Immature natural killer cell (primary cell): ENCODE data around the gene GNA12. TPM values are rescaled to one million over a fixed set of nuclear protein-coding genes. Genes with fewer than 3 reads are reported as not detected.

Experiments
- DNase-seq, 3 donors: peaks; one replicate each; pipeline ENCODE4 v3.0.0; 2022; ENCODE audit warnings: mixed read lengths in 1 of 3
- H3K27ac Mint-ChIP-seq, 6 donors: one replicate each; pipeline ENCODE4 v1.8.0; 2020; ENCODE audit warnings: mixed read lengths in 6 of 6, mild to moderate bottlenecking in 5 of 6, inconsistent platforms in 4 of 6, moderate library complexity in 3 of 6
- H3K27me3 Mint-ChIP-seq, 3 donors: one replicate each; pipeline ENCODE4 v1.8.0; 2020 to 2021; ENCODE audit warnings: low read depth in 3 of 3, mild to moderate bottlenecking in 3 of 3, mixed read lengths in 3 of 3, moderate library complexity in 3 of 3, inconsistent platforms in 1 of 3
- H3K36me3 Mint-ChIP-seq, 3 donors: one replicate each; pipeline ENCODE4 v1.8.0; 2020; ENCODE audit warnings: mixed read lengths in 3 of 3, inconsistent platforms in 2 of 3, mild to moderate bottlenecking in 2 of 3
- H3K4me1 Mint-ChIP-seq, 2 donors: one replicate each; pipeline ENCODE4 v1.8.0; 2020; ENCODE audit warnings: inconsistent platforms in 2 of 2, mild to moderate bottlenecking in 2 of 2, mixed read lengths in 2 of 2, moderate library complexity in 1 of 2
- H3K4me3 Mint-ChIP-seq, 5 donors: one replicate each; pipeline ENCODE4 v1.8.0; 2020; ENCODE audit warnings: mild to moderate bottlenecking in 5 of 5, mixed read lengths in 5 of 5, inconsistent platforms in 3 of 5, moderate library complexity in 3 of 5
- H3K9me3 Mint-ChIP-seq, 6 donors: one replicate each; pipeline ENCODE4 v1.8.0; 2020; ENCODE audit warnings: mild to moderate bottlenecking in 6 of 6, mixed read lengths in 6 of 6, inconsistent platforms in 4 of 6, moderate library complexity in 3 of 6
- polyA plus RNA-seq, 3 donors: library from polyadenylated mRNA; unstranded; fragments of 300-500 nt; fragmentation: Illumina TruSeq; gene quantifications; one replicate each; pipeline ENCODE4 v1.2.3, GENCODE V29; 2021

GNA12 gene, protein sequence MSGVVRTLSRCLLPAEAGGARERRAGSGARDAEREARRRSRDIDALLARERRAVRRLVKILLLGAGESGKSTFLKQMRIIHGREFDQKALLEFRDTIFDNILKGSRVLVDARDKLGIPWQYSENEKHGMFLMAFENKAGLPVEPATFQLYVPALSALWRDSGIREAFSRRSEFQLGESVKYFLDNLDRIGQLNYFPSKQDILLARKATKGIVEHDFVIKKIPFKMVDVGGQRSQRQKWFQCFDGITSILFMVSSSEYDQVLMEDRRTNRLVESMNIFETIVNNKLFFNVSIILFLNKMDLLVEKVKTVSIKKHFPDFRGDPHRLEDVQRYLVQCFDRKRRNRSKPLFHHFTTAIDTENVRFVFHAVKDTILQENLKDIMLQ
- polyA plus RNA-seq: 1 to 10 TPM; 4.7 to 6.1 (median 4.8) TPM

DNA sequence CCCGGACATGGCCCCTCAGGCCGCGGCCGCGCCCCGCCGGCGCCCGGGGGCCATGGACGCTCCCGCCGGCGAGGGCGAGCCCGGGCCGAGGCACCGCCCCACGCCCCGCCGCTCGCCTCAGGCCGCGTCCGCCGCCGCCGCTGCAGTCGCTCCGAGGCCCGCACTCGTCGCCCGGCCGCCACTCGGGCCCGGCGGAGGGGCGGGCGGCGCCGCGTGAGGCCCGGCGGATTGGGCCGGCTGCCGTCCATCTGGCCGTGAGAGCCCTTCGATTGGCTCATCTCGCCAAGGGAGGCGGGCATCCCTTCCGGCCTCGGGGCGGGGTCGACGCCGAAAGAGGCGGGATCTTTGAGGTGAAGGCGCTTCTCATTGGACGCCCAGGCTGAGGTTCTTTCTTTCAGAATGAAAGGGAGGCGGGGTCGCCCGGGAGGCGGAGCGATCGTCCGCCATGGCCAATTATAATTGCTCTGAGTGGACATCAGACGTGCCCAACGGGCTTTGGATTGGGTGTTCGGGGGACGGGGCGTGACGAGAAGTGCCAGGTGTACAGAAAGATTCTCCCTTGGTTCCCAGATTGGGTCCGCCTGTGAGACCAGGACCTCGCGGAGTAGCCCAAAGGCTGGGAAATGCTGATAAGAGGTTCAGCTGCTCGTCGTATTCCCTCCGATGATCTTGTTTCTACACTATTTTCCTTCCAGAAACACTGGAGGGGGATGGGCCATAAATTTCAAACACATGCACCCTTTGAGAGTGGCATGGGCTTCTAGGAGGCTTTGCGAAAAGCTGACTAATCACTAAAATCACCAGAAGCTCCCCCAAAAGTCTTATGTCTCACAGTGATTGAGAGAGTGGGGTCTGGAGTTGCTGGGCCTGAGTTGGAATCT lies at the start of gene GNA12:
TSS of gene GNA12 (minus strand) at position 156 of the 881 bp plus-strand sequence. CDS start at position 9, 147 bp downstream.
- peaks cover 26 to 36% of the 10 kb centered on the region in 2 donors for H3K4me1 Mint-ChIP-seq
- peak within 1 kb of the TSS; percentile 82 to 91 (median 88) for H3K4me3 Mint-ChIP-seq
- H3K9me3 Mint-ChIP-seq: no peaks in the 10 kb centered on the region
- no peaks in the 10 kb centered on the region for H3K36me3 Mint-ChIP-seq
- H3K27ac Mint-ChIP-seq: peak within 1 kb of the TSS; percentile 12 to 84 (median 78)
- H3K27me3 Mint-ChIP-seq: peaks cover 0 to 12% (median 5%) of the 10 kb centered on the region in 3 donors
- DNase-seq: peak; percentile 98 to 99 (median 99)

DNA sequence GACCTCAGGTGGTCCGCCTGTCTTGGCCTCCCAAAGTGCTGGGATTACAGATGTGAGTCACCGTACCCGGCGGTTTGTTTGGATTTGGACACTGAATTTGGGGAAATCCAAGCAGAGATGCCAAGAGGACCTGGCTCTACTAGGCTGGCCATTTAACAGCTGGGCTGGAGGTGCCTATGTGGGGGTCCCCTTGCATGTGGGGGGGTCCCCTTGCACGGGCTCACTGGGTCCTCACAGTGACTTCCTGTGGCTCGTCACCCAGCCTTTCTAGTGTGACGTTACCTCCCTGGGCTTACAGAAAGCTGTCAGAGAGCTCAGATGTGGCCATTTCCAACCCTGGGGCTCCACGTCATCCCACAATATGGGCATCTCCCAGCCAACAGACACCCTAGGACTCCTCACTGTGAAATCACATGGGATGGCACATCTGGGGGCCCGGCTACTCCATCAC lies 49.3 kb upstream of the GNA12 start:
- peak overlapping the region; percentile 61 to 89 (median 86) for H3K4me3 Mint-ChIP-seq
- H3K4me1 Mint-ChIP-seq: peaks cover 30 to 33% of the 10 kb centered on the region in 2 donors
- peak in 1 of 3 donors; percentile 30 for DNase-seq

GRCh38 chr7:2892549-2892948 lies 48.4 kb upstream of the GNA12 start:
- Mint-ChIP-seq H3K4me1 (peaks cover 30 to 33% of the 10 kb centered on the region in 2 donors), H3K9me3 (peaks cover 0 to 2% (median 0%) of the 10 kb centered on the region in 6 donors), H3K36me3 (no peaks in the 10 kb centered on the region), H3K4me3 (peak overlapping the region in 3 of 5 donors; percentile 1 to 55 (median 15)), H3K27ac (peak overlapping the region in 1 of 6 donors; percentile 23), H3K27me3 (peaks cover 3 to 9% (median 3%) of the 10 kb centered on the region in 3 donors)
- DNase-seq: no peak

More for the DNA sequence above, 49.3 kb upstream of the GNA12 start:
- no peaks in the 10 kb centered on the region for H3K36me3 Mint-ChIP-seq
- H3K9me3 Mint-ChIP-seq: peaks cover 0 to 2% (median 0%) of the 10 kb centered on the region in 6 donors
- H3K27me3 Mint-ChIP-seq: peaks cover 3 to 9% (median 7%) of the 10 kb centered on the region in 3 donors
- H3K27ac Mint-ChIP-seq: peak overlapping the region in 5 of 6 donors; percentile 66 to 91 (median 80)

- no peak overlapping the region for H3K4me3 Mint-ChIP-seq
- H3K27me3 Mint-ChIP-seq: peaks cover 2 to 5% (median 4%) of the 10 kb centered on the region in 3 donors
- no peaks in the 10 kb centered on the region for H3K9me3 Mint-ChIP-seq
- no peak for DNase-seq
- H3K36me3 Mint-ChIP-seq: no peaks in the 10 kb centered on the region
- H3K4me1 Mint-ChIP-seq: peaks cover 8 to 10% of the 10 kb centered on the region in 2 donors
- H3K27ac Mint-ChIP-seq: no peak overlapping the region
Observed at GRCh38 chr7:2887816-2888215, 43.7 kb upstream of the GNA12 start.

DNA sequence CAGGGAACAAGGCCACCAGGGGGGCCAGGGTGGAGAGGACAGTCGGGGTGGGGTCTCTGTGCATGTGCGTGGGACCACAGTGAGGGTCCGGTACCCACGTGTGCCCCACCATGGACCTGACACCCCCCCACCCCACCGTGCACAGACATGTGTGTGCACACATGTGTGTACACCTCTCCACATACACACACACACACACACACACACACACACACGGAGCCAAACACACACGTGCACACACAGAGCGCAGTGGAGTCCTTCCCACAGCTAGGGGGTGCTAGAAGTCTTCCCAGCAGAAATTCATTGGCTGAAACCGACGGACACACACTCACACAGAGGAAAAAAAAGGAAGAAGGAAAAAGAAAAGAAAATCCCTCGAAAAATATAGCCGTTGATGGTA lies 42.8 kb upstream of the GNA12 start:
- peak; percentile 51 to 68 (median 64) for DNase-seq
- H3K4me3 Mint-ChIP-seq: peak overlapping the region in 2 of 5 donors; percentile 20 to 41

GRCh38 chr7:2886391-2886790 lies 42.3 kb upstream of the GNA12 start:
- peaks cover 2 to 5% (median 4%) of the 10 kb centered on the region in 3 donors for H3K27me3 Mint-ChIP-seq
- no peak overlapping the region for H3K27ac Mint-ChIP-seq
- no peaks in the 10 kb centered on the region for H3K36me3 Mint-ChIP-seq
- peaks cover 3 to 7% of the 10 kb centered on the region in 2 donors for H3K4me1 Mint-ChIP-seq
- H3K9me3 Mint-ChIP-seq: no peaks in the 10 kb centered on the region
- H3K4me3 Mint-ChIP-seq: no peak overlapping the region
- no peak for DNase-seq

More for the DNA sequence above, 42.8 kb upstream of the GNA12 start:
- H3K4me1 Mint-ChIP-seq: peaks cover 3 to 7% of the 10 kb centered on the region in 2 donors
- no peaks in the 10 kb centered on the region for H3K9me3 Mint-ChIP-seq
- peaks cover 2 to 5% (median 4%) of the 10 kb centered on the region in 3 donors for H3K27me3 Mint-ChIP-seq
- peak overlapping the region in 5 of 6 donors; percentile 6 to 62 (median 35) for H3K27ac Mint-ChIP-seq
- no peaks in the 10 kb centered on the region for H3K36me3 Mint-ChIP-seq

DNA sequence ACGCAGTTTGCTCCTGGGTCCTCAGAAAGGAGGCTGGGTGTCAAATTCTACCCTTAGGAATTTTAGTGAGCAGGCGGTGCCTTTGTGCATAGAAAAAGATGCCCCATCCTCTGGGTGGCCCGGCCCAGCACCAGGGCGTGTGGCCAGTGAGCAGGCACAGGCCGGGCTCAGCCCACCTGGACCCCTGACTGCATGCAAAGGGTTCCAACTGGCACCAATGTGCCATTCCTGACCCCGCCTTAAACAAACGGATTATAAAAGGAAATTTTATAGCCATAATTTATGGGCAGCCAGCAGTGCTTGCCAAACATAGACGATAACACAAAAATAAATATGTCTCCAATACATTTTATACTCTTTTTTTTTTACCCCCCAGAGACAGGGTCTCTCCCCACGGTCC lies 40.1 kb upstream of the GNA12 start:
- Mint-ChIP-seq H3K4me3 (no peak overlapping the region), H3K27me3 (peaks cover 2 to 4% (median 2%) of the 10 kb centered on the region in 3 donors), H3K36me3 (no peaks in the 10 kb centered on the region), H3K27ac (no peak overlapping the region), H3K9me3 (no peaks in the 10 kb centered on the region), H3K4me1 (peaks cover 8 to 9% of the 10 kb centered on the region in 2 donors)
- no peak for DNase-seq

- Mint-ChIP-seq H3K27me3 (peaks cover 2 to 4% (median 2%) of the 10 kb centered on the region in 3 donors), H3K9me3 (no peaks in the 10 kb centered on the region), H3K4me1 (peaks cover 18% of the 10 kb centered on the region in 2 donors), H3K36me3 (no peaks in the 10 kb centered on the region), H3K27ac (no peak overlapping the region), H3K4me3 (no peak overlapping the region)
- no peak for DNase-seq
Observed at GRCh38 chr7:2883101-2883500, 39.0 kb upstream of the GNA12 start.

DNA sequence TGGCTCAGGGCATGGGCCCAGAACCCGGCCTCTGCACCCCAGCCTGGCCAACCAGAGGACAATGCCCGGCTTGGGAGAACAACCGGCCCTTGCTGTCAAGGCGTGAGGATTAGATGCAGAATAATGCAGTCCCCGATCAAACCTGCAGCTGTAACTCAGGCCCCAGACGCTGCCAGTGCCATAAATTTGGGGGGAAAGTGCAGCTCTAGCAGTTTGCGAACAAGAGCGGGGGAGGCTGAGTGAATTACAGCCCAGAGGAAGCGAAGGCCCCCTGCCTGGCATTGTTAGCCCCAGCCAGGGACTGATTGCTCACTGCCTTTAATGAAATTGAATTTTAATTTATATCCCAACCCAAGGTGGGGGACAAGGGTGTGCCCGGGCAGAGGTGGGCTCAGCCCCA lies 38.0 kb upstream of the GNA12 start:
- peaks cover 2 to 4% (median 2%) of the 10 kb centered on the region in 3 donors for H3K27me3 Mint-ChIP-seq
- H3K4me3 Mint-ChIP-seq: no peak overlapping the region
- no peaks in the 10 kb centered on the region for H3K36me3 Mint-ChIP-seq
- peaks cover 17% of the 10 kb centered on the region in 2 donors for H3K4me1 Mint-ChIP-seq
- H3K9me3 Mint-ChIP-seq: no peaks in the 10 kb centered on the region
- no peak for DNase-seq
- no peak overlapping the region for H3K27ac Mint-ChIP-seq

DNA sequence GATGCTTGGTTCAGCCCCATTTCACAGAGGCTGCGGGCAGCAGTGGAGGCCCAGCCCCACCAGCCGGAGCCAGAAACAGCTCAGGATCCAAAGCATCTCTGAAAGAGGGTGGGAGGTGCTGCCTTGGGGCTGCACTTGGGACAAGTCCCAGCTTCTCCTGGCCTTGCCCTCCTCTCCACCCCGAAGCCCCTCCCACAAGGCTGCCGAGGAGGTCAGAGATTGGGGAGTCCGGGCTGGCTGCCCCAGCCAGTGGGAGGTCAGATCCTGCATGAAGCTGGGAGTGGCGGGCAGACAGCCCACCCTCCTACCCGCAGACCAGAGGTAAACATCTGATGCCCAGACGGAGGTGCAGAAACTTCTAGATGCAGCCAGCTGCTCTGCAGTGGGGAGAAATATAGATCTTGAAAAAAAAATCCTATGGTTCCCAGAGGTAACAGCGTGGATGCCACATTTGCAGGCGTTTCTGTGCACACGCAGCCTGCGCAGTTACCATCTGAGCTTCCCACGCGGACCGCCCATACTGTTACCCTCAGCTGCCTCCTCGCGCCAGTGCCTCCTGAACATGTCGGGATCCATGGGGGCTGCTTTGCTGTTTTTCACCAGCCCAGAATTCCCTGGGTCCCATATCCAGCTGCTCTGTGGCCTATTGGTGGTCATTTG lies 36.9 kb upstream of the GNA12 start:
- DNase-seq: no peak
- Mint-ChIP-seq H3K27me3 (peaks cover 2 to 4% (median 4%) of the 10 kb centered on the region in 3 donors), H3K4me3 (no peak overlapping the region), H3K9me3 (no peaks in the 10 kb centered on the region), H3K4me1 (peaks cover 13 to 14% of the 10 kb centered on the region in 2 donors), H3K27ac (no peak overlapping the region), H3K36me3 (no peaks in the 10 kb centered on the region)

DNA sequence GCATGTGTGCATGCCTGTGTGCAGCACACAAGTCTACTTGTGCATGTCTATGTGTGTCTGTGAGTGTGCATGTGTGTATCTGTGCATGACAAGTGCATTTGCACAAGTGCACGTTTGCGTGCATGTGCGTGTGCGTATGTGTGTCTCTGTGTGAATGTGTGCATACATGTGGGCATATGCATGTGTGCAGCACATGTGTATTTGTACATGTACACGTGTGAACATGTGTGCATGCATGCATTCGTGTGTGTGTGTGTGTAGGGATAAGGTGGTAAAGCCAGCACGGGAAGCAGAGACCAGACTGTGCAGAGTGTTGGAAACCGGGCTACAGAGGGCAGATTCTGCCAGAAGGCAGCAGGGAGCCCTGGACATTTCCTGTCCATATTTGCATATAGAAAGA lies 35.9 kb upstream of the GNA12 start:
- Mint-ChIP-seq H3K27ac (no peak overlapping the region), H3K9me3 (no peaks in the 10 kb centered on the region), H3K4me3 (no peak overlapping the region), H3K27me3 (peaks cover 2 to 4% (median 3%) of the 10 kb centered on the region in 3 donors), H3K36me3 (no peaks in the 10 kb centered on the region), H3K4me1 (peaks cover 13 to 14% of the 10 kb centered on the region in 2 donors)
- DNase-seq: no peak

GRCh38 chr7:2879354-2879753 lies 35.2 kb upstream of the GNA12 start:
- DNase-seq: no peak
- H3K27me3 Mint-ChIP-seq: peaks cover 2 to 3% (median 2%) of the 10 kb centered on the region in 3 donors
- peaks cover 13 to 14% of the 10 kb centered on the region in 2 donors for H3K4me1 Mint-ChIP-seq
- H3K9me3 Mint-ChIP-seq: no peaks in the 10 kb centered on the region
- H3K36me3 Mint-ChIP-seq: no peaks in the 10 kb centered on the region
- no peak overlapping the region for H3K4me3 Mint-ChIP-seq
- no peak overlapping the region for H3K27ac Mint-ChIP-seq

- Mint-ChIP-seq H3K9me3 (no peaks in the 10 kb centered on the region), H3K27ac (no peak overlapping the region), H3K27me3 (peaks cover 2% of the 10 kb centered on the region in 3 donors), H3K36me3 (no peaks in the 10 kb centered on the region), H3K4me3 (no peak overlapping the region), H3K4me1 (peaks cover 13 to 14% of the 10 kb centered on the region in 2 donors)
- no peak for DNase-seq
Observed at GRCh38 chr7:2878306-2878705, 34.2 kb upstream of the GNA12 start.
